ENCODE data around the gene SLC12A7.
"Not testable (repeated sequence)": the region's sequence is repeated elsewhere in the genome, so short reads cannot be mapped to it uniquely, and the experiment has no call there.

Gene SLC12A7

DNA sequence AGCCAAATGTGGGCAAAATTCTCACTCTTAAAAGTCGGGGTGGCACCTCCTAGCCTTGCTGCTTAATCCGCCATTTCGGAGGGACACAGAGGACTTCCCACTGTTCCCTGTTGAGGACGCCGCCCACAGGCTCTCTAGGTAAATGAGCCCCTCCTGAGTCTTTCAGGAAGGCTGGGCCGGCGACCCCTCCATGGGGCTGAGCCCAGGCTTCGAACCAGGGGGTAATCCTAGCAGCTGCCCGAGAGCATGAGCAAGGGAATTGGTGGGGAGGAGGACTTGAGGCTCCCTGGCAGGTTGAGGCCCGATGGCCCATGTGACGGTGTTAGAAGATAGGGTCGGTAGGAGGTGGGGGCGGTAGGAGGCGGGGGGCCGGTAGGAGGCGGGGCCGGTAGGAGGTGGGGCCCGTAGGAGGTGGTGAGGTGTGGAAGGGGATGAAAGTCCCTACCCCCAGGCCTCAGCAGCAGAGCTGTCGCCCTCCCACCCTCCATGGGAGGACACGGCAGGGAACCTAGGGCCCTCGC, 17.1 kb downstream of the SLC12A7 start:
- no peak for FAIRE-seq

DNA sequence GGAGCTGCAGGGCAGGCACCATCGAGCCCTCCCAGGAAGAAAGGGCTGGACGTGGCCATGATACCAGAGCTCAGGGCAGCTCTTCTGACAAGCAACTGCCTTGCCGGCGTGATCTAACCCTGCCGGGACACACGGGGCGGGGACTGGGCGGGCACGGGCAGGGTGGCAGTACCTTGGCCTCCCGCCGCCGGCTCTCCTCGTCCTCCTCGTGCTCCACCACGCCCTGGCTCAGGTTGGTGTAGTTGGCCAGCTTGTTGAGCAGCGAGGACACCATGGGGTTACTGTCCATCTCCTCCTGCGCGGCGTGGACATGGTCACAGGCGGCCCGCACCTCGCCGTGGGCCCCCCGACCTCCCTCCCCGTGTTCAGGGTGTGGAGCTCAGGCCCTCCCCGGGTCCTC, 18.5 kb downstream of the SLC12A7 start:
- FAIRE-seq: no peak

- FAIRE-seq: no peak
Measured at GRCh38 chr5:1092122-1092521, 19.7 kb downstream of the SLC12A7 start.

DNA sequence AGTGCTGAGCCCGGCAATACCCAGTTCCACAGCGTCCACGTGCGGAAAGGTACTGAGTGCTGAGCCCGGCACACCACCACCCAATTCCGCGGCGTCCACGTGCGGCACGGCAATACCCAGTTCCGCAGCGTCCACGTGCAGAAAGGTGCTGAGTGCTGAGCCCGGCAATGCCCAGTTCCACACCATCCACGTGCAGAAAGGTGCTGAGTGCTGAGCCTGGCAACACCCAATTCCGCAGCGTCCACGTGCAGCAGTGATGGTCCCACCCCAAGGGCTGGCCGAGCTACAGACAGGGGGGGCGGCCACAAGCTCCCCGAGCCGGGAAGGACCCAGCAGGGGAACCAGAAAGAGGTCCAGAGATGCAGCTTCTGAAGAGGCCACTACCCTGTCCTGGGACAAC, 20.2 kb downstream of the SLC12A7 start:
- FAIRE-seq: no peak

GRCh38 chr5:1090538-1090937, 21.3 kb downstream of the SLC12A7 start:
- no peak for FAIRE-seq

DNA sequence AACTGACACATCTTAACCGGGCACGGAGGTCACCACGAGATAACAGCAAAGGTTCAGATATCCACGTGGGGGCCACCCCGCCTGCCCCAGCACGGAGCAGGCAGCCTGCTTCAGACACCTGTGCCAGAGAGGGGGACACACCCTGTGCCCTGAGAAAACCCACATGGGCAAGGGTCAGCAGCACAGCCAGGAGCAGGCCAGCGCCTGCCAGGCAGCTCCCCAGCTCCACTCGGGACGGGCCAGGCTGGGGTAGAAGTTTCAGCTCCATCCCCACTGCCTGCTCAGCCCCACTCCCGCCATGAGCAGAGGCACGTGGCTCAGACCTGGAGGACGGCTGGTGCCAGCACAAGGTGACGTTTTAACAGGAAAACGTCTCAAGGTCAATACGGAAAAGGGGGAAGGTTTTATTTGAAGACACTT, 22.2 kb downstream of the SLC12A7 start:
- FAIRE-seq: no peak

- FAIRE-seq: no peak
Measured at GRCh38 chr5:1089146-1089545, 22.7 kb downstream of the SLC12A7 start.

GRCh38 chr5:1088726-1089125, 23.1 kb downstream of the SLC12A7 start:
- no peak for FAIRE-seq

DNA sequence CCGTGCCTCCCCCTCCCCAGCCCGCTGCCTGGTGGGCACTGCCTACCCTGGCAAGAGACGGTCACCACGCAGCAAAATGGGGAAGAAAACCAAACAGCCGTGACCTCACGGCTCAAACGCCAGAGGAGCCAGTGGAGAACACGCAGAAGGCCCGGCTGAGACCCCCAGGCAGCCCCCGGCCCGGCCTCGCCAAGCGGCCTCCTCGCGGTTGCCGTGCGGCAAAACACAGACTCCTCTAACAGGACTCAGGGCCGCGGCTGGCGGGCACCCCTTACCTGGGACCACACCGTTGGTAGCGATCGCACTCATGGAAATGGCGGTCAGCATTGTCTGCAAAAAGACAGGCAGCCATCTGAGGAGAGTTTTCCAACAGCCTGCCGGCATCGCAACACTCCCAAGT, 23.8 kb downstream of the SLC12A7 start:
- no peak for FAIRE-seq

DNA sequence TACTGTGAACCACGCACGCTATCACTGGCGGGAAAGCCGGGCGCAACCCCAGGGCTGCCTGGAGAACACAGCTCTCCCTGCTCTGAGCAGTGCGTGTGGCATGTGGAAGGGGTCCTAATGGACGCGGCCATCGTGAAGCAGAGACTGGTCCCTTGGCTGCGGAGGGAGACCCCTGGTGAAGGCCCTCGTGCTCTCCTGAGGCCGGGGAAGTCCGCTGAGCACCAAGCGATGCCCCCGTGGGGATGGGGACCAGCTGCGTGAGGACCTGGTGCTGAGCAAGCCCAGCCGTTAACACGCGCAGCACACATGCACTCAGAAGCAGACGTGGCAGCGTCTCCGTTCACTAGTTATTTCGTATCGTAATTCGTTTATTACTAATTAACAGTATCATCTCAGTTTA, 24.4 kb downstream of the SLC12A7 start:
- no peak for FAIRE-seq

GRCh38 chr5:1086871-1087270, 25.0 kb downstream of the SLC12A7 start:
- no peak for FAIRE-seq

DNA sequence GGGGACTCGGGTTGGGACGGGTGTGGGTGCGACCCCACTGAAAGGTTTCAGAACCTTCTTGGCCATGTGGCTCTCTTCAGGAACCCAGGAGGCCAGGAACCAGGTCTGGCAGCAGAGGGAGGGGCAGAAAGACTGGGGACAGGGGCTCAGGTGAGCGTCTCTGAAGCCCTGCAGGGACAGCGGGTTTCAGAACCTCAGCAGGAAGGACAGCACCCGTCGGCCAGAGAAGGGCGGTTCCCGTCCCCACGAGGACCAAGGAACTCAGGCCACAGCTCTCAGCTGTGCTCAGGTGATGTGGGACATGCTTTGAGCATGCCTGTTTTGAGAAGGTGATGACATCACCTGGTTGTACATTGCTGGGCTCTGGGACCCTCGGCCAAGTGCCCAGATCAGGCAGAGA, 25.7 kb downstream of the SLC12A7 start:
- no peak for FAIRE-seq

GRCh38 chr5:1085391-1085790, 26.5 kb downstream of the SLC12A7 start:
- FAIRE-seq: no peak

- FAIRE-seq: no peak
Measured at GRCh38 chr5:1083823-1084605, 27.8 kb downstream of the SLC12A7 start.

DNA sequence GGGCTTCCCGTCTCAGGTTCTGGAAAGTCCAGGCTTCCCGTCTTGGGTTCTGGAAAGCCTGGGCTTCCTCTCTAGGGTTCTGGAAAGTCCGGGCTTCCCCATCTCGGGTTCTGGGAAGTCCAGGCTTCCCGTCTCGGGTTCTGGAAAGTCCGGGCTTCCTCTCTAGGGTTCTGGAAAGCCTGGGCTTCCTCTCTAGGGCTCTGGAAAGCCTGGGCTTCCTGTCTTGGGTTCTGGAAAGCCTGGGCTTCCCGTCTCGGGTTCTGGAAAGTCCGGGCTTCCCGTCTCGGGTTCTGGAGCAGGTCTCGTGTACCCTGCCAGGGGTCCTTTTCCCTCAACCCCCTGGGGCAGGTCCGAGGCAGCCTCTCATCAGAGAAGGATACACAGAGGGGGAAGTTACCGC, 28.8 kb downstream of the SLC12A7 start:
- FAIRE-seq: not testable (repeated sequence)

- FAIRE-seq: no peak
Measured at GRCh38 chr5:1081519-1081918, 30.3 kb downstream of the SLC12A7 start.

- no peak for FAIRE-seq
Measured at GRCh38 chr5:1080432-1080831, 31.4 kb downstream of the SLC12A7 start.

- no peak for FAIRE-seq
Measured at GRCh38 chr5:1079961-1080360, 31.9 kb downstream of the SLC12A7 start.

- no peak for FAIRE-seq
Measured at GRCh38 chr5:1079486-1079885, 32.4 kb downstream of the SLC12A7 start.

DNA sequence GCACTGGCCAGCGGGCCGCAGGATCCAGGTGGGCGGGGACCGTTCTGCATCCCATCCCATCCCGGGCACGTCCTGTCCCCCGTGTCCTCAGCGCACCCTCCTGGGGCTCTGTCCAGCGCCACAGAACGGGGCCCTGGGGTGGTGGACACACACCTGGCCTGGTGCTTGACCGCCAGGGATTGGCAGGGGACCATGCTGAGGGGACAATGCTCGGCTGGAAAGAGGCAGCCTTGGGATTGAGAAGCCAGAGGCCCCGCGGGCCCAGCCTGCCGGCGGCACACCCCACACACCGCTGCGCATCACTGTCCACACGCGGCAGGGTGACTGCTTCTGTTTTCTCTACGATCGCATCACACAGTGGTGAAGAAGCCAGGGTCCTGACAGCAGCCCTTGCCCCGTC, 33.0 kb downstream of the SLC12A7 start:
- no peak for FAIRE-seq

GRCh38 chr5:1078206-1078605, 33.7 kb downstream of the SLC12A7 start:
- FAIRE-seq: no peak

GRCh38 chr5:1077491-1078020, 34.3 kb downstream of the SLC12A7 start:
- no peak for FAIRE-seq

GRCh38 chr5:1077026-1077425, 34.8 kb downstream of the SLC12A7 start:
- FAIRE-seq: no peak

DNA sequence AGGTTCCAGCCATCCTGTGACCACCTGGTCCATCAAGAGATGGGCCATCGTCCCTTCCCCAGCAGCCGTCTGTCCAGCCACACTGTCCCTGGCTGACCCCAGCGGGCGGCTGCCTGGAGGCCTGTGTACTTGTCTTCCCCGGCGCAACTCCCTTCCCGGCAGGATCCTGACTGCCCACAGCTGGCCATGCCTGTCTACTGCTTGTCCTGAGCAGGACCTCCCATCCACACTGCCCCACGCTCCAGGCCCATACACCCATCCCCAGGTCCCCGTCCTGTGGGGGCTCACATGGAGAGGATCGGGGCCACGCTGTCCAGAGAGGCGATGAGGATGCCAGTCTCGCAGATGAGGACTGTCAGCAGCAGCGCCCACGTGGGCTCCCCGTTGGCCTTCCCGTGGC, 35.5 kb downstream of the SLC12A7 start:
- FAIRE-seq: no peak

DNA sequence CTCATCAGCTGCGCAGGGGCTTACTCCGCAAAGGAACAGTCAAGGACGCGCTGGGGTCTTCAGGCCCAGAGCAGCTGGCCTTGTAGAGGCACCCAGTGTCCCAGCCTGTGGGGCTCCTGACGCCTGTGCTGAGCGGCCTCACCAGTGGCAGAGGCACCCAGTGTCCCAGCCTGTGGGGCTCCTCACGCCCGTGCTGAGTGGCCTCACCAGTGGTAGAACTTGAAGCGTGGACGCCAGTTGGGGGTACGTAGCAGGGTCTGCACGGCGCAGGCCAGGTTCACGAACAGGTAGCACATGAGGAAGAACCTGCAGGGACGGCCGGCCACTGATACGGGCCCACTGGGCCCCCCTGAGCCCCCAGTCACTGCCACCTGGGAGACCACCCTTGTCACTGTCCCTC, 35.9 kb downstream of the SLC12A7 start:
- no peak for FAIRE-seq

Data from TTC549 (cell line).